ENCODE results near the gene SERPINA12. TPM values are rescaled to one million over a fixed set of nuclear protein-coding genes. Genes with fewer than 3 reads are reported as not detected.

Gene SERPINA12
- total and polyA plus RNA-seq, 10 of the 15 experiments (the other 5 are each of a cell fraction or from before 2014, with no cell fraction given): not detected

- Histone ChIP-seq H3K36me3 (ENCODE audit: control insufficient read depth in 2 of 2, insufficient read depth in 2 of 2, low read length in 1 of 2) (no peaks in the 10 kb centered on the region), H4K20me1 (ENCODE audit: control insufficient read depth, insufficient read depth) (no peaks in the 10 kb centered on the region), H3K4me1 (ENCODE audit: control insufficient read depth, insufficient read depth, low read length) (no peaks in the 10 kb centered on the region), H3K27ac (ENCODE audit: control insufficient read depth, insufficient read depth) (no peak overlapping the region), H3K4me3 (no peak overlapping the region), H3K9ac (ENCODE audit: control insufficient read depth, insufficient read depth, low read length) (no peak overlapping the region), H2AFZ (ENCODE audit: control insufficient read depth, low read depth, low read length) (no peak overlapping the region), H3K4me2 (ENCODE audit: control insufficient read depth, insufficient read depth) (no peak overlapping the region), H3K9me3 (replicated peaks; ENCODE audit: control insufficient read depth, insufficient read depth, low read length) (no peaks in the 10 kb centered on the region; the same call in 2 of the 3 replicates), H3K79me2 (ENCODE audit: control insufficient read depth, insufficient read depth, low read length) (no peaks in the 10 kb centered on the region), H3K27me3 (replicated peaks in 1 of 2; ENCODE audit: control insufficient read depth in 2 of 2, insufficient read depth in 2 of 2, low read length in 1 of 2) (no peaks in the 10 kb centered on the region)
- RAD21 ChIA-PET (ENCODE audit: unreplicated experiment): no interaction called here
- intact Hi-C loops (cut with micrococcal nuclease; ENCODE audit: unreplicated experiment) (no loop called here), in situ Hi-C loops (cut with MboI) (no loop called here)
- CTCF ChIA-PET: no interaction called here
- TF ChIP-seq, protein P1, sequence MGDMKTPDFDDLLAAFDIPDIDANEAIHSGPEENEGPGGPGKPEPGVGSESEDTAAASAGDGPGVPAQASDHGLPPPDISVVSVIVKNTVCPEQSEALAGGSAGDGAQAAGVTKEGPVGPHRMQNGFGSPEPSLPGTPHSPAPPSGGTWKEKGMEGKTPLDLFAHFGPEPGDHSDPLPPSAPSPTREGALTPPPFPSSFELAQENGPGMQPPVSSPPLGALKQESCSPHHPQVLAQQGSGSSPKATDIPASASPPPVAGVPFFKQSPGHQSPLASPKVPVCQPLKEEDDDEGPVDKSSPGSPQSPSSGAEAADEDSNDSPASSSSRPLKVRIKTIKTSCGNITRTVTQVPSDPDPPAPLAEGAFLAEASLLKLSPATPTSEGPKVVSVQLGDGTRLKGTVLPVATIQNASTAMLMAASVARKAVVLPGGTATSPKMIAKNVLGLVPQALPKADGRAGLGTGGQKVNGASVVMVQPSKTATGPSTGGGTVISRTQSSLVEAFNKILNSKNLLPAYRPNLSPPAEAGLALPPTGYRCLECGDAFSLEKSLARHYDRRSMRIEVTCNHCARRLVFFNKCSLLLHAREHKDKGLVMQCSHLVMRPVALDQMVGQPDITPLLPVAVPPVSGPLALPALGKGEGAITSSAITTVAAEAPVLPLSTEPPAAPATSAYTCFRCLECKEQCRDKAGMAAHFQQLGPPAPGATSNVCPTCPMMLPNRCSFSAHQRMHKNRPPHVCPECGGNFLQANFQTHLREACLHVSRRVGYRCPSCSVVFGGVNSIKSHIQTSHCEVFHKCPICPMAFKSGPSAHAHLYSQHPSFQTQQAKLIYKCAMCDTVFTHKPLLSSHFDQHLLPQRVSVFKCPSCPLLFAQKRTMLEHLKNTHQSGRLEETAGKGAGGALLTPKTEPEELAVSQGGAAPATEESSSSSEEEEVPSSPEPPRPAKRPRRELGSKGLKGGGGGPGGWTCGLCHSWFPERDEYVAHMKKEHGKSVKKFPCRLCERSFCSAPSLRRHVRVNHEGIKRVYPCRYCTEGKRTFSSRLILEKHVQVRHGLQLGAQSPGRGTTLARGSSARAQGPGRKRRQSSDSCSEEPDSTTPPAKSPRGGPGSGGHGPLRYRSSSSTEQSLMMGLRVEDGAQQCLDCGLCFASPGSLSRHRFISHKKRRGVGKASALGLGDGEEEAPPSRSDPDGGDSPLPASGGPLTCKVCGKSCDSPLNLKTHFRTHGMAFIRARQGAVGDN (IDR thresholded peaks at IDR 0.05): no peak
- TF ChIP-seq NR2C2 (IDR thresholded peaks at IDR 0.05; ENCODE audit: borderline replicate concordance, control insufficient read depth, insufficient read length, low read depth) (no peak), TCF3 (IDR thresholded peaks at IDR 0.05; ENCODE audit: borderline replicate concordance, insufficient read depth, low read depth, low read length) (no peak), SRF (IDR thresholded peaks at IDR 0.05; ENCODE audit: low read depth in 2 of 2, low read length in 2 of 2) (no peak)
- TF ChIP-seq, protein P2, sequence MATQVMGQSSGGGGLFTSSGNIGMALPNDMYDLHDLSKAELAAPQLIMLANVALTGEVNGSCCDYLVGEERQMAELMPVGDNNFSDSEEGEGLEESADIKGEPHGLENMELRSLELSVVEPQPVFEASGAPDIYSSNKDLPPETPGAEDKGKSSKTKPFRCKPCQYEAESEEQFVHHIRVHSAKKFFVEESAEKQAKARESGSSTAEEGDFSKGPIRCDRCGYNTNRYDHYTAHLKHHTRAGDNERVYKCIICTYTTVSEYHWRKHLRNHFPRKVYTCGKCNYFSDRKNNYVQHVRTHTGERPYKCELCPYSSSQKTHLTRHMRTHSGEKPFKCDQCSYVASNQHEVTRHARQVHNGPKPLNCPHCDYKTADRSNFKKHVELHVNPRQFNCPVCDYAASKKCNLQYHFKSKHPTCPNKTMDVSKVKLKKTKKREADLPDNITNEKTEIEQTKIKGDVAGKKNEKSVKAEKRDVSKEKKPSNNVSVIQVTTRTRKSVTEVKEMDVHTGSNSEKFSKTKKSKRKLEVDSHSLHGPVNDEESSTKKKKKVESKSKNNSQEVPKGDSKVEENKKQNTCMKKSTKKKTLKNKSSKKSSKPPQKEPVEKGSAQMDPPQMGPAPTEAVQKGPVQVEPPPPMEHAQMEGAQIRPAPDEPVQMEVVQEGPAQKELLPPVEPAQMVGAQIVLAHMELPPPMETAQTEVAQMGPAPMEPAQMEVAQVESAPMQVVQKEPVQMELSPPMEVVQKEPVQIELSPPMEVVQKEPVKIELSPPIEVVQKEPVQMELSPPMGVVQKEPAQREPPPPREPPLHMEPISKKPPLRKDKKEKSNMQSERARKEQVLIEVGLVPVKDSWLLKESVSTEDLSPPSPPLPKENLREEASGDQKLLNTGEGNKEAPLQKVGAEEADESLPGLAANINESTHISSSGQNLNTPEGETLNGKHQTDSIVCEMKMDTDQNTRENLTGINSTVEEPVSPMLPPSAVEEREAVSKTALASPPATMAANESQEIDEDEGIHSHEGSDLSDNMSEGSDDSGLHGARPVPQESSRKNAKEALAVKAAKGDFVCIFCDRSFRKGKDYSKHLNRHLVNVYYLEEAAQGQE (IDR thresholded peaks at IDR 0.05; ENCODE audit: low read depth, low read length): no peak
- TF ChIP-seq, protein P3, sequence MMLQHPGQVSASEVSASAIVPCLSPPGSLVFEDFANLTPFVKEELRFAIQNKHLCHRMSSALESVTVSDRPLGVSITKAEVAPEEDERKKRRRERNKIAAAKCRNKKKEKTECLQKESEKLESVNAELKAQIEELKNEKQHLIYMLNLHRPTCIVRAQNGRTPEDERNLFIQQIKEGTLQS (IDR thresholded peaks at IDR 0.05; ENCODE audit: borderline replicate concordance, extremely low read depth, low read depth, low read length): no peak
- SMC1A ChIA-PET (ENCODE audit: uncharacterized antibody, unreplicated experiment): no interaction called here
- DNase-seq (ENCODE audit: low read depth, low spot score) (no peak), FAIRE-seq (no peak), ATAC-seq (no peak)
- no TSS peak for BruUV-seq (replicated peaks)
- WGBS (ENCODE audit: insufficient coverage, insufficient replicate concordance, low lambda C conversion rate, missing lambda C conversion rate): 10% methylated on average over 2 of the region's 2 CpGs
- POLR2A ChIA-PET: no interaction called here
Observed at GRCh38 chr14:94558842-94559241, 49.6 kb upstream of the SERPINA12 start.

Data from GM12878 (cell line).